ENCODE results near the gene SPATA2L.

SPATA2L gene

DNA sequence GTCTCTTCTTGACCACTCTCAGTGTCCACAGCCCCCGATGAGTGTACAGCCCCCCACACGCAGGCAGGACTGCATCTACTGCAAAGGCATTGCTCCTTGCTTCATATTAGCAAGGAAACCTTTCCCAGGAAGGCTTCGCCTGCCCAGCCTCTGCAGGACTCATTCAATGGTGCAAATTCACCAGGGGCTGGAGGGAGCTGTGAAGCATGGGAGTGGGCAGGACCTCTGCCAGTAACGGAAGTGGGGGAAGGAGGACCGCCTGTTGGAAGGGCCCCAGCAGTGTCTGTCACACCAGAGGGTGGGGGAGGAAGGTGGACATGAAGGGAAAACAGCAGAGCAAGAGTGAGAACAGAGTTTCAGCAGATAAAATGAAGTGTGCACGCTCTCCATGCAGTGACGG is 41.4 kb downstream of the SPATA2L start:
- TF ChIP-seq, protein P1, sequence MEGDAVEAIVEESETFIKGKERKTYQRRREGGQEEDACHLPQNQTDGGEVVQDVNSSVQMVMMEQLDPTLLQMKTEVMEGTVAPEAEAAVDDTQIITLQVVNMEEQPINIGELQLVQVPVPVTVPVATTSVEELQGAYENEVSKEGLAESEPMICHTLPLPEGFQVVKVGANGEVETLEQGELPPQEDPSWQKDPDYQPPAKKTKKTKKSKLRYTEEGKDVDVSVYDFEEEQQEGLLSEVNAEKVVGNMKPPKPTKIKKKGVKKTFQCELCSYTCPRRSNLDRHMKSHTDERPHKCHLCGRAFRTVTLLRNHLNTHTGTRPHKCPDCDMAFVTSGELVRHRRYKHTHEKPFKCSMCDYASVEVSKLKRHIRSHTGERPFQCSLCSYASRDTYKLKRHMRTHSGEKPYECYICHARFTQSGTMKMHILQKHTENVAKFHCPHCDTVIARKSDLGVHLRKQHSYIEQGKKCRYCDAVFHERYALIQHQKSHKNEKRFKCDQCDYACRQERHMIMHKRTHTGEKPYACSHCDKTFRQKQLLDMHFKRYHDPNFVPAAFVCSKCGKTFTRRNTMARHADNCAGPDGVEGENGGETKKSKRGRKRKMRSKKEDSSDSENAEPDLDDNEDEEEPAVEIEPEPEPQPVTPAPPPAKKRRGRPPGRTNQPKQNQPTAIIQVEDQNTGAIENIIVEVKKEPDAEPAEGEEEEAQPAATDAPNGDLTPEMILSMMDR (IDR thresholded peaks at IDR 0.05; ENCODE audit: low read length, missing control alignments) = no peak
- DNase-seq (ENCODE audit: low read depth) = no peak
- H3K4me3 ChIP-seq (replicated peaks; ENCODE audit: low read depth, low read length) = no peak overlapping the region

DNA sequence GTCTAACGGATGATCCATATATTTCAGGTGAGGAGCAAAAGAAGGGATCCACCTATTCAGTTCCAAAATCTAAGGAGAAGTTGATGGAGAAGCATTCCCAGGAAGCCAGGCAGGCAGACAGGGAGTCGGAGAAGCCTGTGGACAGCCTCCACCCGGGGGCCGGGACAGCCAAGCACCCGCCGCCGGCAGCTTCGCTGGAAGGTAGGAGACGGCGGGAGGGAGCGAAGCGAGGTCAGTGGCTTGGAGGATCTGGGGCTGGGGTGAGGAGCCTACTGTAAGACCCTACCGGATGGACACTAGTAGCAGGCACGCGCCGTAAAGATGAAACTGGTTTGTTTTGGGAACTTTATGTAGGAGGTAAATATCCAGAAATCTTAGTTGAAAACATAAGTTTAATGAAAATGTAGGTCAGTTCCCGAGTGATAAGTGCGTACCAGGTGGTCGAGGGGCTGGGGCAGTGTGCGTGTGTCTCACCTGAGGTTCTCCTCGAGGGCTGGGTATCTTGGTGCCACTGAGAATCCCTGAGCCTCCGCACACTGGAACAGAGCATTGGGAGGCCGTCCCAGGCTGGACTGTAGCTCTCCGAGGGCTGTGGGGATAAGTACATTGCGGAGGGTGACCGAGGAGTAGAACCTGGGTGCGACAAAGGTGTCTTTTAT is 43.2 kb downstream of the SPATA2L start:
- H3K4me3 ChIP-seq (replicated peaks; ENCODE audit: low read depth, low read length) = peak overlapping the region; percentile 94
- peak; percentile 4 for DNase-seq (ENCODE audit: low read depth)
- TF ChIP-seq, protein P1 (IDR thresholded peaks at IDR 0.05; ENCODE audit: low read length, missing control alignments) = no peak

DNA sequence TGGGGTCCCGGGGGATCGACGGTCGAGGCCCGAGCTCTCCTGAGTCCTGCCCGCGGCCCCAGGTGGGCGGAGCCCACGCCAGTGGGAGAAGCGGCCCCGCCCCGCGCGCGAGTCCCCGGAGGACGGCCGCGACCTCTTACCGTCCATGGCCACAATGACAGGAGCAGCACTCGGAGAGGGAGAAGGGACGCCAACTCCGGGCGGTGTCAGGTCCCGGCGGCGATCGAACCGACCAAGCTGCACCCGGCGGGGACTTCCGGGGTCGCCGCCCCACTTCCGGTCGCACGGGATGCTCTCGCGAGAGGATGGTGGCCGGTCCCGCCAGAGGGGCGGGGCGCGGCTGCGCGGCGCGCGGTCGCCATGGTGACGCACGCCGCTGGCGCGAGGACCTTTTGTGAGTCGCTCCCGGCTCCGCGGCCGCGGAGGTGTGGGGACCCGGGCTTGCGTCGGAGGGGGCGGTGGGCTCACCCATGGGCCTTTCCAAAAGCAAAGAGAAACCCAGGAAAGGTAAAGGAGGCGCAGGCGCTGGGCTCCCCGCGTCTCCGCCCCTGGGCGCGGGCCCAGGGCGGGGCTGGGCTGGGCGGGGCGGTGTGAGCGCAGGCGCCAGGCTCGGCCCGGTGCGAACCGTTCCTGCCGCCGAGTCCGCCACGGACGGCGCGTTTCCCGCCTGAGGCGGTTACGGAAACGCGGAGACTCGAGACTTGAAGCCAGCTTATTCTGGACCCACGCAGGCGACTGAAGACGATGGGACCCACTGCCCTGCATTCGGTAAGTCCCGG is 43.9 kb downstream of the SPATA2L start, which contains the start of the genes CHMP1A and SPATA33:
TSS of gene CHMP1A (minus strand) at position 267 of the 779 bp plus-strand sequence. CDS start at position 147, 120 bp downstream.
TSS of gene SPATA33 (plus strand) at position 395 of the 779 bp plus-strand sequence. CDS start at position 471, 76 bp downstream.
- TF ChIP-seq, protein P1 (IDR thresholded peaks at IDR 0.05; ENCODE audit: low read length, missing control alignments) = no peak
- H3K4me3 ChIP-seq (replicated peaks; ENCODE audit: low read depth, low read length) = peak within 1 kb of the TSS; percentile 94
- DNase-seq (ENCODE audit: low read depth) = peak; percentile 88

DNA sequence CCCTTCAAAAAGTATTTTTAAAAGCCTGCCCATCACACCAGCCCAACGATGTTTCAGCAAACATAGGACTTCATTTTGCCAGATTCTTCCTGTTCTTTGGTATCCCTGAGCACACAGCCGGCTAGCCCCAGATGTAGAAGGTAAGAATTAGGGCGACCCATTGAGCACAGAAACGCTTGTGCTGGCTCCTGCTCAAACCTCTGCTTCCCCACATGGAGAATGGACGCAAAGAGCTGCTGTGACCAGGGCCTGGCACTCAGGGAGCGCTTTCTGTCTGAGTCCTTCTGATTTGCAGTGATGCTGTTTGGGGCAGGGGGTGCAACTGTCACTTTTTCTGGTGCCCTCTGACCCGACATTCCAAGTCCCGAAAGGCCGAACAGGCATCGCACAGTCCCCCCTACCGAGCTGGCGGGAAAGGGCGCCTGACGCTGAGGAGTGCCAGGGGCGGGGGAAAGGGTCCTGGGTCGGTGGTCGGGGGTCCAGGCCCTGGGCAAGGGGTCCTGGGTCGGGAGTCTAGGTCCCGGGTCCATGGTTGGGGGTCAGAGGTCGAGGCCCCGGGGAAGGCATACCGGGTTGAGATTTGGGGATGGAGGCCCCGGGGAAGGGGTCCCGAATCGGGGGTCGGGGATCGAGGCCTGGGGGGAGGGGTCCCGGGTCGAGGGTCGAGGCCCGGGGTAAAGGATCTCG is 44.9 kb downstream of the SPATA2L start:
- TF ChIP-seq, protein P1 (IDR thresholded peaks at IDR 0.05; ENCODE audit: low read length, missing control alignments) = no peak
- no peak for DNase-seq (ENCODE audit: low read depth)
- peak overlapping the region; percentile 94 for H3K4me3 ChIP-seq (replicated peaks; ENCODE audit: low read depth, low read length)

DNA sequence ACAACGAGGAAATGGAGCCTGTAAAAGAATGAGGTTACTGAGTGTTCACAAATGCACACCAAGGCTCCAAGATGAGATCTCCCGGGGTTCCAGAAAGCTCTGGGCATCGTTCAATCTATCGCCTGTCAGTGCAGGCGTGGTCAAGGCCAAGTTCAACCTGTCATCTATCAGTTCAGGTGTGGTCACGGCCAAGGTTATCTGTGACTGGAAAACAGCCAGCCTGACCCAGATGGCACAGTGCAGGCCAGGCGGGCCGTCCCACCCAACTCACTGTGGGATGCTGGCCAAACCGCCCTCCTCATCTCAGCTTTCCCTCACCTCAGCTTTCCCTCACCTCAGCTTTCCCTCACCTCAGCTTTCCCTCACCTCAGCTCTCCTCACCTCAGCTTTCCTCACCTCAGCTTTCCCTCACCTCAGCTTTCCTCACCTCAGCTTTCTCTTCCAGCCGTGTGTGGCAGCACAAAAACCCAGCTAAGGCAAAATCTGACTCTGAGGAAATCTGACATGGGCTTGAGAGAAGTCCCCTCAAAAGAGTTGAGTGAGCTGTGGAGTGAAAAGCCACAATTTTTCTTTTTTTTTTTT is 46.4 kb downstream of the SPATA2L start:
- TF ChIP-seq, protein P1 (IDR thresholded peaks at IDR 0.05; ENCODE audit: low read length, missing control alignments) = no peak
- DNase-seq (ENCODE audit: low read depth) = no peak
- H3K4me3 ChIP-seq (replicated peaks; ENCODE audit: low read depth, low read length) = no peak overlapping the region

DNA sequence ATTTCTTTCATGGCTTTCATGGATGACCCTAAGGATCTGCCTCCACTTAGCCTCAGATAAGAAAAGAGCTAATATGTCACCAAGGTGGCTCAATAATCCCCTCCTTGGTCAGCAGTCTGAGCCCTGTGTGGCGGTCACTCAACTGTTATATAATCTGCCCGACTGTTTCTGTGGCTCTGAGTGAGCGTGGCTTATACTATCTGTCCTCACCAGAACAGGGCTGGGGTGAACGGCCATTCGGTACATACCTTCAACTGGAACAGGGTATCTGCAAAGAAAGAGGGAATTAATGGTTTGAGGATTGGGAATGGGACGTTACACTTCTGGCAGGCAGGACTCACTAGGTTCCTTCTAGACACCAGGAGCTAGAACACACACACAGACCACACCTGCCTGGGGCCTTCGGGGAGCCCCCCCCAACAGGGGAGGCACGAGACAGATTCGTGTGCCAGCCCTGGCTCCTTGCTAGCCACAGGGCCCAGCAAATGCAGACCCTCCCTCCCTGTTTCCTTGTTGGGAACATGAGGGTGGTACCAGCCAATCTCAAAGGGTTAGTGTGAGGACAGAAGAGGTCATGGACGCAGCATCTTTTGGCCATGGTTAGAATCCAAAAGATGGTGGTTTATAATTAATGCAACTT is 47.7 kb downstream of the SPATA2L start:
- DNase-seq (ENCODE audit: low read depth) = no peak
- TF ChIP-seq, protein P1 (IDR thresholded peaks at IDR 0.05; ENCODE audit: low read length, missing control alignments) = no peak
- H3K4me3 ChIP-seq (replicated peaks; ENCODE audit: low read depth, low read length) = no peak overlapping the region
